NCI-H774 (cell line): ENCODE data around the gene PABPC5.

Source experiments
- DNase-seq: peaks from one replicate; lab custom pipeline; 2025; lab: John Stamatoyannopoulos, UW

PABPC5 gene

GRCh38 chrX:91434351-91435168 lies at the start of gene PABPC5:
Gene PABPC5, plus strand, starts transcription at chrX:91434839. Its CDS starts 739 bp downstream, at chrX:91435578.
- peak; percentile 60 for DNase-seq

DNA sequence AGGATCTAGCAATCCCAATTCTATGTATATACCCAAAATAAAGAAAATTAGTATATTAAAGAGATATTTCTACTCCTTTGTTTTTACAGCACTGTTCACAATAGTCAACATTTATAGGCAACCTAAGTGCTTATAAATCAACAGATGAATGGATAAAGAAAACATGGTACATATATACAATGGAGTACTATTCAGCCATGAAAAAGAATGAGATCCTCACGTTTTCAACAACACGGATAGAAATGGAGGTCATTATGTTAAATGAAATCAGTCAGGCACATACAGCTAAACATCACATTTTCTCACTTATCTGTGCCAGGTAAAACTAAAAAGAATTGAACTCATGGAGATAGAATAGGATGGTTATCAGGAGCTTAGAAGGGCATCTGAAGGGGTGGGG lies 45.6 kb upstream of the PABPC5 start:
- no peak for DNase-seq

GRCh38 chrX:91414713-91415112 lies 19.9 kb upstream of the PABPC5 start:
- DNase-seq: no peak

GRCh38 chrX:91435395-91435794 lies 756 bp downstream of the PABPC5 start:
- no peak for DNase-seq
